Left renal cortex interstitium (tissue), 4 donors: ENCODE measurements around the gene CCNI2. TPM values are rescaled to one million over a fixed set of nuclear protein-coding genes. Genes with fewer than 3 reads are reported as not detected.

Experiments
- DNase-seq, 4 donors: peaks; one replicate each; pipeline ENCODE4 v3.0.0-alpha.2; 2013; ENCODE audit warnings: low read depth in 4 of 4, low spot score in 2 of 4, missing footprints in 1 of 4
- polyA plus RNA-seq, 4 donors: library from polyadenylated mRNA; unstranded; fragments of 120-200 nt; gene quantifications; one replicate each; pipeline ENCODE4 v1.2.1, GENCODE V29; 2013; ENCODE audit not compliant: insufficient read length in 4 of 4

The CCNI2 gene
- polyA plus RNA-seq, 4 donors, result 3.7 to 4.8 (median 3.9) TPM

GRCh38 chr5:132764671-132765238 lies 17.5 kb downstream of the CCNI2 start:
- DNase-seq, result no peak

GRCh38 chr5:132765311-132766019 lies 18.2 kb downstream of the CCNI2 start:
- no peak for DNase-seq

GRCh38 chr5:132766020-132766805 lies 19.0 kb downstream of the CCNI2 start:
- DNase-seq, result no peak

- DNase-seq, result no peak
Observed at GRCh38 chr5:132766806-132767055, 19.5 kb downstream of the CCNI2 start.

- DNase-seq, result no peak
Observed at GRCh38 chr5:132767150-132767549, 19.9 kb downstream of the CCNI2 start.

- DNase-seq, result no peak
Observed at GRCh38 chr5:132768485-132768868, 21.3 kb downstream of the CCNI2 start.

- DNase-seq, result no peak
Observed at GRCh38 chr5:132770476-132771159, 23.4 kb downstream of the CCNI2 start.

GRCh38 chr5:132771503-132771998 lies 24.3 kb downstream of the CCNI2 start:
- DNase-seq, result no peak

GRCh38 chr5:132772291-132773070 lies 25.3 kb downstream of the CCNI2 start:
- no peak for DNase-seq

GRCh38 chr5:132773114-132773513 lies 25.9 kb downstream of the CCNI2 start:
- DNase-seq, result no peak

GRCh38 chr5:132773601-132774355 lies 26.6 kb downstream of the CCNI2 start:
- DNase-seq, result no peak

GRCh38 chr5:132774406-132774805 lies 27.2 kb downstream of the CCNI2 start:
- no peak for DNase-seq

- DNase-seq, result no peak
Observed at GRCh38 chr5:132774896-132775295, 27.7 kb downstream of the CCNI2 start.

GRCh38 chr5:132775476-132775961 lies 28.3 kb downstream of the CCNI2 start:
- peak in 1 of 4 donors; percentile 28 for DNase-seq

- DNase-seq, result peak in 1 of 4 donors; percentile 34
Observed at GRCh38 chr5:132776131-132776937, 29.1 kb downstream of the CCNI2 start.

GRCh38 chr5:132776938-132777208 lies 29.6 kb downstream of the CCNI2 start:
- DNase-seq, result no peak

GRCh38 chr5:132777209-132778069 lies 30.2 kb downstream of the CCNI2 start, which contains the start of gene SEPTIN8:
Gene SEPTIN8, minus strand, starts transcription at chr5:132777239. Its CDS starts 102 bp downstream, at chr5:132777137.
- DNase-seq, result peak in 1 of 4 donors; percentile 31

- no peak for DNase-seq
Observed at GRCh38 chr5:132778129-132778528, 30.9 kb downstream of the CCNI2 start.
